Mammary epithelial cell (primary cell): ENCODE data around the gene ATP2B3.

ENCODE experiments used
- EZH2 ChIP-seq: IDR thresholded peaks from 2 replicates; pipeline ENCODE4 v1.6.1; 2012; ENCODE audit warnings: low read length, inconsistent platforms, borderline replicate concordance
- TF ChIP-seq, protein P1 (sequence below), 2 donors: IDR thresholded peaks in 1 of 2; conservative IDR thresholded peaks in 1 of 2; 2 replicates each; pipeline ENCODE4 v1.5.1; 2011 to 2012; ENCODE audit warnings: inconsistent platforms in 2 of 2, low read length in 2 of 2, mild to moderate bottlenecking in 2 of 2, control low read depth in 1 of 2, low read depth in 1 of 2; ENCODE audit not compliant: insufficient read depth in 1 of 2; ENCODE audit errors: extremely low read depth in 1 of 2

DNA sequence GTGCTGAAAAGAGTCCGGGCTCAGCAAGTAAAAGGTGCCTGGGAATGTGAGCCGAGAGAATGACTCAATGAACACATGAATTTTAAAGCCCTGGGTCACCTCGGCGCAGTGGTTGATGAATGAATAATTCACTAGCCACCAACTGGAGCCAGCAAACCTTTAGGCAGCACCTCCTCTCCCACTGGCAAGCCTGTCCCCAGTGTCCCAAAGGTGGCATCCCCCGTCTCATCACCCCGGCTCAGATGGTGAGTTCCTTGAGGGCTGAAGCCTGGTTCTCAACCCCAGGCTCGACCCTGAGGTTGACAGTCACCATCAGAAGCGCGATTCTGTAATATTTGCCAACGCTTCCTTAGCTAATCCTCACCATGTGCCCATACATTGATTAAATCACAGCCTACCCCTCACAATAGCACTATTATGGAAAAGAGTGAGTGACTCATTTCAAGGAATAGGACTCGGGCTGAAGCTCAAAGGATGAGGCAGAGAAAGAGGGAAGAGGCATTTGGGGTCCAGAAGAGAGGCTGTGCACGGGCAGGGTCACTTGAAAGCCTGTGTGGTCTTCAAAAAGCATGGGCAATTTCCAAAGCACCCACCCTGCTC, 84.2 kb downstream of the ATP2B3 start:
- TF ChIP-seq, protein P1, sequence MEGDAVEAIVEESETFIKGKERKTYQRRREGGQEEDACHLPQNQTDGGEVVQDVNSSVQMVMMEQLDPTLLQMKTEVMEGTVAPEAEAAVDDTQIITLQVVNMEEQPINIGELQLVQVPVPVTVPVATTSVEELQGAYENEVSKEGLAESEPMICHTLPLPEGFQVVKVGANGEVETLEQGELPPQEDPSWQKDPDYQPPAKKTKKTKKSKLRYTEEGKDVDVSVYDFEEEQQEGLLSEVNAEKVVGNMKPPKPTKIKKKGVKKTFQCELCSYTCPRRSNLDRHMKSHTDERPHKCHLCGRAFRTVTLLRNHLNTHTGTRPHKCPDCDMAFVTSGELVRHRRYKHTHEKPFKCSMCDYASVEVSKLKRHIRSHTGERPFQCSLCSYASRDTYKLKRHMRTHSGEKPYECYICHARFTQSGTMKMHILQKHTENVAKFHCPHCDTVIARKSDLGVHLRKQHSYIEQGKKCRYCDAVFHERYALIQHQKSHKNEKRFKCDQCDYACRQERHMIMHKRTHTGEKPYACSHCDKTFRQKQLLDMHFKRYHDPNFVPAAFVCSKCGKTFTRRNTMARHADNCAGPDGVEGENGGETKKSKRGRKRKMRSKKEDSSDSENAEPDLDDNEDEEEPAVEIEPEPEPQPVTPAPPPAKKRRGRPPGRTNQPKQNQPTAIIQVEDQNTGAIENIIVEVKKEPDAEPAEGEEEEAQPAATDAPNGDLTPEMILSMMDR (conservative IDR thresholded peaks at IDR 0.05 in 1 of 2, IDR thresholded peaks at IDR 0.05 in 1 of 2; ENCODE audit: extremely low read depth in 1 of 2, insufficient read depth in 1 of 2, low read depth in 1 of 2, low read length in 2 of 2), result no peak
- no peak for TF ChIP-seq EZH2
